HepG2 (cell line): ENCODE measurements around the gene KRT4. TPM values are rescaled to one million over a fixed set of nuclear protein-coding genes. Genes with fewer than 3 reads are reported as not detected.

Experiments
- ATAC-seq: fragments of 200-7000 bp; cut with Tn5 transposase; 3 replicates; pipeline ENCODE4 v1.9.1; 2020; ENCODE audit warnings: mild to moderate bottlenecking, moderate library complexity
- BruUV-seq: library from RNA; stranded (reverse); fragments of 400-500 nt; replicated peaks from 2 replicates; lab custom pipeline; 2021; lab: Mats Ljungman, UMichigan
- CTCF ChIA-PET: fragments of 300-600 bp; formaldehyde crosslinking; extraction: SDS; loops from one replicate; lab custom pipeline; 2021; ENCODE audit warnings: low total read pairs, inconsistent platforms, low intra/inter-chr PET ratio; lab: Yijun Ruan, JAX
- POLR2A ChIA-PET: fragments of 350-600 bp; sonication (Branson Sonifier 250); formaldehyde crosslinking; loops from one replicate; lab custom pipeline; 2020; ENCODE audit warnings: antibody characterized with exemption, inconsistent platforms; lab: Yijun Ruan, JAX
- DNase-seq: peaks from one replicate; pipeline ENCODE4 v3.0.0-alpha.2; 2015; ENCODE audit warnings: low spot score
- FAIRE-seq: peaks from 3 replicates; lab custom pipeline; 2011; peaks lifted over from hg19 to GRCh38; lab: Jason Lieb, UNC
- H2AFZ ChIP-seq: one replicate; pipeline ENCODE4 v1.6.1; 2011; ENCODE audit warnings: low read length, inconsistent platforms
- H3K27ac ChIP-seq: fragments of 300-600 bp; 3 replicates; pipeline ENCODE4 v1.8.0; 2011; ENCODE audit warnings: mixed run types, mild to moderate bottlenecking, mixed read lengths, low read length, inconsistent platforms; ENCODE audit not compliant: insufficient read depth; ENCODE audit errors: extremely low read length
- H3K27me3 ChIP-seq, 2 experiments: fragments of 200-600 bp in 1 of 2; 2 replicates in 1 of 2; 3 replicates in 1 of 2; pipeline versions ENCODE4 v1.6.0 to v1.8.0; 2011; ENCODE audit warnings: low read length in 2 of 2, mild to moderate bottlenecking in 2 of 2, moderate library complexity in 2 of 2, inconsistent platforms in 1 of 2; ENCODE audit not compliant: insufficient read depth in 2 of 2, control insufficient read depth in 1 of 2
- H3K36me3 ChIP-seq, 2 experiments: fragments of 200-600 bp in 1 of 2; replicated peaks in 1 of 2; 2 replicates in 1 of 2; 3 replicates in 1 of 2; pipeline versions ENCODE4 v1.5.1 to v1.8.0; 2011; ENCODE audit warnings: low read length in 2 of 2, inconsistent platforms in 1 of 2; ENCODE audit not compliant: insufficient read depth in 2 of 2, control insufficient read depth in 1 of 2
- H3K4me1 ChIP-seq: 2 replicates; pipeline ENCODE4 v1.5.1; 2012; ENCODE audit warnings: low read length, inconsistent platforms; ENCODE audit not compliant: insufficient read depth
- H3K4me2 ChIP-seq: 2 replicates; pipeline ENCODE4 v1.6.0; 2011; ENCODE audit warnings: low read depth, low read length, inconsistent platforms
- H3K4me3 ChIP-seq, 3 experiments: fragments of 200-600 bp in 1 of 3; sonication (generic), shearing (Covaris generic) in 1 of 3; replicated peaks in 1 of 3; 2 replicates each; pipeline ENCODE4 v1.5.1; 2011 to 2016; ENCODE audit warnings: low read length in 3 of 3, inconsistent platforms in 2 of 3, low read depth in 2 of 3, mild to moderate bottlenecking in 2 of 3, control low read depth in 1 of 3, mixed read lengths in 1 of 3; ENCODE audit not compliant: insufficient read depth in 1 of 3
- H3K79me2 ChIP-seq: one replicate; pipeline ENCODE4 v1.6.1; 2011; ENCODE audit warnings: low read length, inconsistent platforms; ENCODE audit not compliant: insufficient read depth
- H3K9ac ChIP-seq: 2 replicates; pipeline ENCODE4 v1.6.0; 2011; ENCODE audit warnings: mild to moderate bottlenecking, low read depth, low read length, inconsistent platforms; ENCODE audit not compliant: insufficient read depth
- H3K9me3 ChIP-seq: 2 replicates; pipeline ENCODE4 v1.5.1; 2012; ENCODE audit warnings: mild to moderate bottlenecking, low read length
- H4K20me1 ChIP-seq: 2 replicates; pipeline ENCODE4 v1.6.0; 2011; ENCODE audit warnings: inconsistent platforms, mild to moderate bottlenecking, low read length, moderate library complexity; ENCODE audit not compliant: insufficient read depth
- DNMT3B ChIP-seq: conservative IDR thresholded peaks from 2 replicates; pipeline ENCODE4 v1.6.1; 2016; ENCODE audit warnings: missing biosample characterization, control low read depth
- E2F1 ChIP-seq: sonication (generic); formaldehyde crosslinking; IDR thresholded peaks from 2 replicates; pipeline ENCODE4 v1.5.0; 2020; ENCODE audit warnings: missing genetic modification reagents
- MZF1 ChIP-seq: sonication (generic); formaldehyde crosslinking; IDR thresholded peaks from 2 replicates; pipeline ENCODE4 v1.8.1; 2023; ENCODE audit warnings: mild to moderate bottlenecking, missing genetic modification reagents, borderline replicate concordance
- PHF5A ChIP-seq: IDR thresholded peaks from one replicate; pipeline ENCODE4 v1.6.1; 2018; ENCODE audit warnings: low read depth, missing genetic modification reagents; ENCODE audit not compliant: unreplicated experiment
- ZNF276 ChIP-seq: sonication (generic); formaldehyde crosslinking; IDR thresholded peaks from 2 replicates; pipeline ENCODE4 v1.4.0; 2020; ENCODE audit warnings: mild to moderate bottlenecking, low read depth, missing genetic modification reagents
- ZNF468 ChIP-seq: sonication (generic); formaldehyde crosslinking; IDR thresholded peaks from 2 replicates; pipeline ENCODE4 v1.8.0; 2022; ENCODE audit warnings: mild to moderate bottlenecking, moderate library complexity, missing genetic modification reagents
- ZNF562 ChIP-seq: sonication (generic); formaldehyde crosslinking; IDR thresholded peaks from 2 replicates; pipeline ENCODE4 v1.8.0; 2022; ENCODE audit warnings: missing genetic modification reagents, borderline replicate concordance
- ZNF749 ChIP-seq: sonication (generic); formaldehyde crosslinking; IDR thresholded peaks from 2 replicates; pipeline ENCODE4 v1.8.0; 2022; ENCODE audit warnings: mild to moderate bottlenecking, missing genetic modification reagents, moderate library complexity, borderline replicate concordance
- WGBS: methylation state at CpG from one replicate; pipeline ENCODE4 v1.1.6; 2017; ENCODE audit warnings: low lambda C conversion rate; 5-methylcytosine and 5-hydroxymethylcytosine counted together
- in situ Hi-C: cut with HindIII; loops from 2 replicates; pipeline ENCODE4 v1.10.0; 2017; ENCODE audit warnings: low pct_unique_long_range_greater_than_20kb; ENCODE audit not compliant: extremely low pct_ligation_motif_present
- intact Hi-C: fragments of 100-400 bp; cut with micrococcal nuclease; formaldehyde crosslinking; loops from one replicate; pipeline ENCODE4 v1.10.0; 2022; ENCODE audit not compliant: unreplicated experiment
- polyA plus RNA-seq, 8 experiments: library from polyadenylated mRNA; depleted of rRNA in 3 of 8; stranded (reverse) in 7 of 8; unstranded in 1 of 8; fragments of >200 nt; fragmentation: Illumina TruSeq in 4 of 8; extraction: Trizol in 4 of 8; gene quantifications; 2 replicates each; pipeline versions ENCODE4 v1.2.1 to v1.2.3, GENCODE V29; 2011 to 2016; ENCODE audit warnings: low read depth in 4 of 8, missing spikeins in 1 of 8, mixed read lengths in 1 of 8; ENCODE audit not compliant: insufficient read depth in 1 of 8
- total RNA-seq, 5 experiments: library from RNA; depleted of rRNA; stranded (reverse); fragments of >200 nt; fragmentation: Illumina TruSeq; extraction: Trizol; gene quantifications; 2 replicates each; pipeline ENCODE4 v1.2.3, GENCODE V29; 2016; ENCODE audit warnings: low read depth in 1 of 5

Gene KRT4
- total and polyA plus RNA-seq, 2 of the 13 experiments (the other 11 are each of a cell fraction or from before 2014, with no cell fraction given): not detected

- no peak for DNase-seq
- no peak overlapping the region for H3K9ac ChIP-seq
- ChIA-PET CTCF (no interaction called here), POLR2A (no interaction called here)
- H3K4me3 ChIP-seq: no peak overlapping the region
- no peak overlapping the region for H3K4me2 ChIP-seq
- peaks cover 1 to 18% of the 10 kb centered on the region in 2 experiments; a peak in 4 of 5 replicates for H3K27me3 ChIP-seq
- no peak overlapping the region for H3K27ac ChIP-seq
- no peak overlapping the region for H2AFZ ChIP-seq
- WGBS: 16% methylated on average over 3 of the region's 3 CpGs
- no TSS peak for BruUV-seq
- intact Hi-C loops (no loop called here), in situ Hi-C loops (no loop called here)
- H3K79me2 ChIP-seq: no peaks in the 10 kb centered on the region
- FAIRE-seq: no peak
- H3K36me3 ChIP-seq: no peaks in the 10 kb centered on the region
- no peaks in the 10 kb centered on the region for H4K20me1 ChIP-seq
- ATAC-seq: no peak
- H3K9me3 ChIP-seq: no peaks in the 10 kb centered on the region
- no peak for TF ChIP-seq MZF1
- no peak for TF ChIP-seq ZNF562 (CRISPR knock-in tag)
- TF ChIP-seq ZNF749 (CRISPR knock-in tag): no peak
- no peak for TF ChIP-seq DNMT3B (CRISPR knock-in tag)
- H3K4me1 ChIP-seq: no peaks in the 10 kb centered on the region
These were observed 7.6 kb downstream of the KRT4 start for GRCh38 chr12:52806169-52806811.

- intact Hi-C loops: no loop called here
- Histone ChIP-seq H3K4me3 (no peak overlapping the region), H3K4me1 (no peaks in the 10 kb centered on the region), H3K36me3 (no peaks in the 10 kb centered on the region), H3K79me2 (no peaks in the 10 kb centered on the region), H4K20me1 (no peaks in the 10 kb centered on the region), H3K27ac (no peak overlapping the region), H3K4me2 (no peak overlapping the region), H3K9me3 (no peaks in the 10 kb centered on the region), H3K27me3 (peaks cover 1 to 18% of the 10 kb centered on the region in 2 experiments; a peak in 4 of 5 replicates), H3K9ac (no peak overlapping the region), H2AFZ (no peak overlapping the region)
- FAIRE-seq: no peak
- no TSS peak for BruUV-seq
- TF ChIP-seq PHF5A (CRISPR knock-in tag) (no peak), ZNF276 (CRISPR knock-in tag) (no peak), ZNF468 (CRISPR knock-in tag) (no peak), E2F1 (CRISPR knock-in tag) (no peak)
- CTCF ChIA-PET: no interaction called here
- in situ Hi-C loops: no loop called here
- DNase-seq: no peak
- POLR2A ChIA-PET: no interaction called here
- 10% methylated on average over 3 of the region's 3 CpGs for WGBS
- ATAC-seq: no peak
These were observed 8.2 kb downstream of the KRT4 start for GRCh38 chr12:52805739-52806138.
